Kidney (tissue), 14 donors: ENCODE data around the gene ARR3. TPM values are rescaled to one million over a fixed set of nuclear protein-coding genes. Genes with fewer than 3 reads are reported as not detected.

Experiments used
- DNase-seq, 5 donors: peaks; one replicate each; pipeline ENCODE4 v3.0.0-alpha.2; 2013 to 2020
- FAIRE-seq: peaks from 2 replicates; lab custom pipeline; 2012; peaks lifted over from hg19 to GRCh38; lab: Jason Lieb, UNC
- H3K27ac ChIP-seq, 2 donors: one replicate each; pipeline ENCODE4 v1.7.0; 2013; ENCODE audit warnings: low read depth in 2 of 2, low read length in 2 of 2, inconsistent platforms in 1 of 2
- H3K27me3 ChIP-seq: one replicate; pipeline ENCODE4 v1.7.1; 2013; ENCODE audit warnings: low read length, inconsistent platforms; ENCODE audit not compliant: control insufficient read depth, insufficient read depth
- H3K36me3 ChIP-seq, 3 donors: one replicate each; pipeline versions ENCODE4 v1.7.0 to v1.7.1; 2013; ENCODE audit warnings: low read length in 3 of 3, control low read depth in 1 of 3, inconsistent platforms in 1 of 3; ENCODE audit not compliant: insufficient read depth in 3 of 3, control insufficient read depth in 2 of 3
- H3K4me1 ChIP-seq, 3 donors: one replicate each; pipeline versions ENCODE4 v1.7.0 to v1.7.1; 2013; ENCODE audit warnings: low read length in 3 of 3, inconsistent platforms in 1 of 3, low read depth in 1 of 3; ENCODE audit not compliant: control insufficient read depth in 2 of 3, insufficient read depth in 2 of 3
- H3K4me3 ChIP-seq, 3 donors: one replicate each; pipeline versions ENCODE4 v1.7.0 to v1.8.1; 2013; ENCODE audit warnings: low read length in 3 of 3, control low read depth in 1 of 3, inconsistent platforms in 1 of 3
- H3K9ac ChIP-seq, 3 donors: one replicate each; pipeline versions ENCODE4 v1.7.0 to v1.7.1; 2013; ENCODE audit warnings: low read length in 3 of 3, control low read depth in 1 of 3, inconsistent platforms in 1 of 3
- H3K9me3 ChIP-seq, 3 donors: one replicate each; pipeline versions ENCODE4 v1.7.0 to v1.7.1; 2013; ENCODE audit warnings: low read length in 3 of 3, control low read depth in 1 of 3, inconsistent platforms in 1 of 3; ENCODE audit not compliant: control insufficient read depth in 2 of 3, insufficient read depth in 1 of 3
- CTCF ChIP-seq: IDR thresholded peaks from 3 replicates; pipeline ENCODE4 v1.5.1; 2012; ENCODE audit warnings: mild to moderate bottlenecking, moderate library complexity, borderline replicate concordance; ENCODE audit not compliant: insufficient read depth; ENCODE audit errors: extremely low read depth
- intact Hi-C: fragments of 100-400 bp; cut with DNase I; formaldehyde crosslinking; loops from one replicate; pipeline ENCODE4 v1.11.1; 2022
- polyA plus RNA-seq: library from polyadenylated mRNA; stranded (reverse); fragments of 350-450 nt; fragmentation: Illumina TruSeq; extraction: RNeasy Lipid Tissue Mini Kit (QIAGEN cat#74804); gene quantifications from one replicate; pipeline ENCODE4 v1.2.3, GENCODE V29; 2014; ENCODE audit warnings: low read depth, low replicate concordance; ENCODE audit not compliant: insufficient read depth
- total RNA-seq: library from RNA; stranded (reverse); fragmentation: NEBNext Ultra II Directional; extraction: Animal tissue kit (Norgen Biotek cat#: 25700); gene quantifications from one replicate; pipeline ENCODE4 v1.2.1, GENCODE V29; 2021
- donor health status: control.
- donor health status: control.
- donor health status: control.
- donor health status: control.
- donor health status: control.
- donor health status: DM: yes; HTN: yes; CAD: no.
- donor health status: Normal renal cell carcinoma (clear cell type).

ARR3 gene
- total and polyA plus RNA-seq, 2 donors from 2014 or later, result not detected

- Histone ChIP-seq H3K9ac (no peak overlapping the region), H3K36me3 (no peaks in the 10 kb centered on the region), H3K4me1 (no peaks in the 10 kb centered on the region), H3K9me3 (no peaks in the 10 kb centered on the region), H3K27me3 (no peaks in the 10 kb centered on the region), H3K27ac (no peak overlapping the region), H3K4me3 (no peak overlapping the region)
- FAIRE-seq (no peak), DNase-seq (no peak)
- intact Hi-C loops, result no loop called here
- no peak for TF ChIP-seq CTCF
Observed at GRCh38 chrX:70280573-70280972, 12.4 kb downstream of the ARR3 start.

GRCh38 chrX:70281951-70282350 lies 13.8 kb downstream of the ARR3 start, which contains the start of gene RAB41:
RAB41 (plus strand) TSS chrX:70282172; CDS start chrX:70282218, 46 bp downstream.
- no peak within 1 kb of the TSS for H3K27ac ChIP-seq
- no peaks in the 10 kb centered on the region for H3K36me3 ChIP-seq
- no peaks in the 10 kb centered on the region for H3K4me1 ChIP-seq
- DNase-seq, result no peak
- no peaks in the 10 kb centered on the region for H3K9me3 ChIP-seq
- TF ChIP-seq CTCF, result no peak
- FAIRE-seq, result no peak
- no peak within 1 kb of the TSS for H3K9ac ChIP-seq
- intact Hi-C loops, result no loop called here
- no peak within 1 kb of the TSS for H3K4me3 ChIP-seq
- H3K27me3 ChIP-seq, result no peaks in the 10 kb centered on the region

GRCh38 chrX:70289168-70289792 lies 21.1 kb downstream of the ARR3 start:
- intact Hi-C loops, result no loop called here
- H3K27me3 ChIP-seq, result no peaks in the 10 kb centered on the region
- DNase-seq (no peak), FAIRE-seq (no peak)
- TF ChIP-seq CTCF, result no peak
- peak overlapping the region; percentile 79 to 84 (median 80) for H3K4me3 ChIP-seq
- no peaks in the 10 kb centered on the region for H3K36me3 ChIP-seq
- peaks cover 0 to 6% (median 5%) of the 10 kb centered on the region in 3 donors for H3K4me1 ChIP-seq
- no peaks in the 10 kb centered on the region for H3K9me3 ChIP-seq
- H3K27ac ChIP-seq, result no peak overlapping the region
- peak overlapping the region; percentile 24 to 78 (median 61) for H3K9ac ChIP-seq
